ENCODE results near the gene DENND1A. TPM values are rescaled to one million over a fixed set of nuclear protein-coding genes. Genes with fewer than 3 reads are reported as not detected.

The DENND1A gene
- total and polyA plus RNA-seq, 7 donors, result 12.8 to 33.2 (median 19.2) TPM

DNA sequence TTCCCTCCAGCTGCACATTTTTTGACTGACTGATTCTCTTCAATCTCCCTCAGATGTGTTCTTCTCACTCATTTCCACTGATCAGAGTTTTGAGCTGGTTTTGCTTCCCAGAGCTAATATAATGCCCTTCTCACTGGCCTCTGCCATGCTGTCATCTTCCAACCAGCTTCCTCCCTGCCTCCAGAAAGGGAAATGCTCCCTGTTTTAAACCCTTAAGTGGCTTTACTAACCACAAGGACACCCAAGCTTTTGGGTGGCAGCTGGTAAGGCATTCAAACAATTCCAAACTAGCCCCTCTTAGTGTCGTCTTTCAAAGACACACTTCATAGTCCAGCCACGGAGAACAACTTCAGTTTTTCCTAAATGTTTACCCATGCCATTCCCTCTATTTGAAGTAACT, 401.4 kb downstream of the DENND1A start:
- Histone ChIP-seq H3K9me3 (no peaks in the 10 kb centered on the region), H3K36me3 (no peaks in the 10 kb centered on the region), H3K4me3 (no peak overlapping the region), H3K27me3 (no peaks in the 10 kb centered on the region), H3K27ac (no peak overlapping the region), H3K4me1 (no peaks in the 10 kb centered on the region)
- WGBS, 2 donors, result 76 to 86% methylated on average over 2 of the region's 2 CpGs
- DNase-seq, result no peak
- intact Hi-C loops (cut with DNase I), result no loop called here
- no peak for TF ChIP-seq POLR2AphosphoS5 (IDR thresholded peaks at IDR 0.05)
- TF ChIP-seq EP300 (IDR thresholded peaks at IDR 0.05), result no peak
- TF ChIP-seq POLR2A (IDR thresholded peaks at IDR 0.05), result no peak
- TF ChIP-seq, protein P1, sequence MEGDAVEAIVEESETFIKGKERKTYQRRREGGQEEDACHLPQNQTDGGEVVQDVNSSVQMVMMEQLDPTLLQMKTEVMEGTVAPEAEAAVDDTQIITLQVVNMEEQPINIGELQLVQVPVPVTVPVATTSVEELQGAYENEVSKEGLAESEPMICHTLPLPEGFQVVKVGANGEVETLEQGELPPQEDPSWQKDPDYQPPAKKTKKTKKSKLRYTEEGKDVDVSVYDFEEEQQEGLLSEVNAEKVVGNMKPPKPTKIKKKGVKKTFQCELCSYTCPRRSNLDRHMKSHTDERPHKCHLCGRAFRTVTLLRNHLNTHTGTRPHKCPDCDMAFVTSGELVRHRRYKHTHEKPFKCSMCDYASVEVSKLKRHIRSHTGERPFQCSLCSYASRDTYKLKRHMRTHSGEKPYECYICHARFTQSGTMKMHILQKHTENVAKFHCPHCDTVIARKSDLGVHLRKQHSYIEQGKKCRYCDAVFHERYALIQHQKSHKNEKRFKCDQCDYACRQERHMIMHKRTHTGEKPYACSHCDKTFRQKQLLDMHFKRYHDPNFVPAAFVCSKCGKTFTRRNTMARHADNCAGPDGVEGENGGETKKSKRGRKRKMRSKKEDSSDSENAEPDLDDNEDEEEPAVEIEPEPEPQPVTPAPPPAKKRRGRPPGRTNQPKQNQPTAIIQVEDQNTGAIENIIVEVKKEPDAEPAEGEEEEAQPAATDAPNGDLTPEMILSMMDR (IDR thresholded peaks at IDR 0.05), result no peak

DNA sequence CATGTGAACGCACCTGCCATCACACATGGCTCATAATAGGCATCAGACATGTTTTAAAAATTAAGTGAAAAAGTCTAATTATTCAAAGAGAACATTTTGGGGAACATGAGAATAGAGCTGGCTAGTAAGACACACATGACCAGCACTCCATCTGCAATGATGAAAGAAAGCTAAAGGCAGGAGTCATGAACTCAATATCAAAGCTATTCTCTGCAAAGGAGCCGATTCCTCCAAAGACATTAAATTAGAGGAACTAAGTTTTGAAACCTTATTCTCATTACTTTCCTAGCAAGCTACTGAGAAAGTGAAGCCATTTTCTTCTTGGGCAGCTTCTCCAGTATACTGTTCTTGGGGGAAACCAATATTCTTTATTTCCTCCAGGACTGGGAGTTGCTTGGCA, 401.9 kb downstream of the DENND1A start:
- Histone ChIP-seq H3K4me1 (no peaks in the 10 kb centered on the region), H3K27ac (no peak overlapping the region), H3K27me3 (no peaks in the 10 kb centered on the region), H3K4me3 (no peak overlapping the region), H3K9me3 (no peaks in the 10 kb centered on the region), H3K36me3 (no peaks in the 10 kb centered on the region)
- 89 to 93% methylated on average over 2 of the region's 2 CpGs for WGBS, 2 donors
- no peak for DNase-seq
- TF ChIP-seq, protein P1 (IDR thresholded peaks at IDR 0.05), result no peak
- TF ChIP-seq EP300 (IDR thresholded peaks at IDR 0.05) (no peak), POLR2A (IDR thresholded peaks at IDR 0.05) (no peak), POLR2AphosphoS5 (IDR thresholded peaks at IDR 0.05) (no peak)
- intact Hi-C loops (cut with DNase I), result no loop called here

DNA sequence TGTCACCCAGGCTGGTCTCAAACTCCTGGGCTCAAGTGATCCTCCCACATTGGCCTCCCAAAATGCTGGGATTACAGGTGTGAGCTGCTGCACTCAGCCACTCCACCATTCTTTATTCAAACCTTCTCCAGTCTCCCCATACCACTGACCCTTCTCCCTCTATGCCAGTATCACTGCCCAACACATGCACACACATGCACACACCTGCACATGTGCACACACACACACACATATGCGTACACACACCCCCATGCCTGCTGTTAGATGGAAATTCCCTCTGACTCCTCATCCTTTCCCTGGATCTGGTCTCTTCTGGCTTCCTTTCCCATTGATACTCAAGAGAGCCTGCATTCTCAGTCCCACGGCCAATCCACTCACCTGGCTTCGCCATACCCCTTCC, 404.0 kb downstream of the DENND1A start:
- DNase-seq, result no peak
- 96 to 97% methylated on average over 3 of the region's 3 CpGs for WGBS, 2 donors
- TF ChIP-seq EP300 (IDR thresholded peaks at IDR 0.05) (no peak), POLR2A (IDR thresholded peaks at IDR 0.05) (no peak), POLR2AphosphoS5 (IDR thresholded peaks at IDR 0.05) (no peak)
- TF ChIP-seq, protein P1 (IDR thresholded peaks at IDR 0.05), result no peak
- Histone ChIP-seq H3K36me3 (no peaks in the 10 kb centered on the region), H3K27me3 (no peaks in the 10 kb centered on the region), H3K4me3 (no peak overlapping the region), H3K9me3 (no peaks in the 10 kb centered on the region), H3K27ac (no peak overlapping the region), H3K4me1 (no peaks in the 10 kb centered on the region)
- intact Hi-C loops (cut with DNase I), result no loop called here

DNA sequence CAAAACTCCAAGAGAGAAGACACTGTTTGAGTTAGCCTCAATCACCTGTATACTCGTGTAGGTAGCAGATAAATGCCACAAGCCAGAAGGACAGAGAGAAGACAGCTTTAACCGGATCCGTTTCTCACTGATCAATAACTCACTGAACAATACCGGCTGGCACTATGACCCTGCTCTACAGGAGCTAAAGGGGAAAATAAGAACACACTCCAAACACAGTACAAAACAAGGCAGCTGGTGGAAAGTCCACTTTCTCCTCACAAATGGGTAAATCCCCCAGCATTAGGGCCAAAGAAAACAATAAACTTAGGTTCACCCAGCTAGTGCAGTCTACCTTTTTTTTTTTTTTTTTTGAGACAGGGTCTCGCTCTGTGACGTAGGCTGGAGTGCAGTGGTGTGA, 404.5 kb downstream of the DENND1A start:
- Histone ChIP-seq H3K4me1 (no peaks in the 10 kb centered on the region), H3K27ac (no peak overlapping the region), H3K9me3 (no peaks in the 10 kb centered on the region), H3K4me3 (no peak overlapping the region), H3K36me3 (no peaks in the 10 kb centered on the region), H3K27me3 (no peaks in the 10 kb centered on the region)
- 86 to 89% methylated on average over 6 of the region's 6 CpGs for WGBS, 2 donors
- no peak for TF ChIP-seq POLR2A (IDR thresholded peaks at IDR 0.05)
- no peak for TF ChIP-seq POLR2AphosphoS5 (IDR thresholded peaks at IDR 0.05)
- TF ChIP-seq EP300 (IDR thresholded peaks at IDR 0.05), result no peak
- TF ChIP-seq, protein P1 (IDR thresholded peaks at IDR 0.05), result no peak
- no peak for DNase-seq
- intact Hi-C loops (cut with DNase I), result no loop called here

DNA sequence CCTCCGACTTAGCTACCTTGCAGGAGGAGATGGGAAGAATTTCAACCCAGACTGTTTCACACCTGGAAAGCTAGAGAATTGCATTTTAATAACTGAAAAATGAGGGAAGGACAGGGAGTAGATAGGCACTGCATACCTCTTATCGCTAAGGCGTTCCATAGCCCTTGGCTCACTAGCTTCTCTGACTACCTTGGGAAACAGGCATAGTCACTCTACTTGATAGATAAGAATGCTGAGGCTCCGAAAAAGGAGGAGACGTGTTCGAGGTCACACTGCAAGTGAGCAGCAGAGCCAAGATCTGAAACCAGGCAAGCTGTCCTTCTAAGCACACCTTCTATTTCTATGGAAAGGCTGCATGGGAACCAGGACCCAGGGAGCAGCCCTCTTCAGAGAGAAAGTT, 405.1 kb downstream of the DENND1A start:
- no peaks in the 10 kb centered on the region for H3K9me3 ChIP-seq
- intact Hi-C loops (cut with DNase I), result no loop called here
- no peaks in the 10 kb centered on the region for H3K36me3 ChIP-seq
- WGBS, 2 donors, result 97 to 98% methylated on average over 6 of the region's 6 CpGs
- H3K27ac ChIP-seq, result no peak overlapping the region
- H3K4me3 ChIP-seq, result no peak overlapping the region
- TF ChIP-seq EP300 (IDR thresholded peaks at IDR 0.05), result no peak
- TF ChIP-seq POLR2A (IDR thresholded peaks at IDR 0.05), result no peak
- TF ChIP-seq, protein P1 (IDR thresholded peaks at IDR 0.05), result no peak
- TF ChIP-seq POLR2AphosphoS5 (IDR thresholded peaks at IDR 0.05), result no peak
- DNase-seq, result no peak
- H3K4me1 ChIP-seq, result no peaks in the 10 kb centered on the region
- no peaks in the 10 kb centered on the region for H3K27me3 ChIP-seq
